ENCODE measurements around the gene PSMD6. TPM values are rescaled to one million over a fixed set of nuclear protein-coding genes. Genes with fewer than 3 reads are reported as not detected.

The PSMD6 gene
- total and polyA plus RNA-seq, 4 donors, result 59.1 to 78.9 (median 66.0) TPM

GRCh38 chr3:64011685-64012084, 11.6 kb downstream of the PSMD6 start:
- H3K9ac ChIP-seq (ENCODE audit: insufficient read depth in 1 of 2, low read length in 2 of 2), result peak overlapping the region in 1 of 2 donors; percentile 9
- no peaks in the 10 kb centered on the region for H3K4me1 ChIP-seq (ENCODE audit: control insufficient read depth in 5 of 5, insufficient read depth in 5 of 5, low read length in 5 of 5)
- no peaks in the 10 kb centered on the region for H3K9me3 ChIP-seq (ENCODE audit: control insufficient read depth in 4 of 4, insufficient read depth in 3 of 4, low read length in 3 of 4)
- ATAC-seq (ENCODE audit: insufficient read depth, low FRiP score) (peak; percentile 58), DNase-seq (no peak)
- 84 to 88% methylated on average over 5 of the region's 5 CpGs for WGBS, 2 donors
- no peak for TF ChIP-seq CTCF (IDR thresholded peaks at IDR 0.05; ENCODE audit: control extremely low read depth, extremely low read depth)
- H3K27ac ChIP-seq (ENCODE audit: low read depth in 1 of 2, low read length in 1 of 2), result no peak overlapping the region
- H3K27me3 ChIP-seq (ENCODE audit: control insufficient read depth in 3 of 3, insufficient read depth in 3 of 3, low read length in 2 of 3), result no peaks in the 10 kb centered on the region
- H3K36me3 ChIP-seq (ENCODE audit: control insufficient read depth in 4 of 4, insufficient read depth in 4 of 4, low read length in 4 of 4), result peaks cover 24 to 77% (median 56%) of the 10 kb centered on the region in 4 donors
- no peak overlapping the region for H3K4me3 ChIP-seq

- peaks cover 30 to 84% (median 64%) of the 10 kb centered on the region in 4 donors for H3K36me3 ChIP-seq (ENCODE audit: control insufficient read depth in 4 of 4, insufficient read depth in 4 of 4, low read length in 4 of 4)
- WGBS, 2 donors, result 92 to 93% methylated on average over 5 of the region's 5 CpGs
- TF ChIP-seq CTCF (IDR thresholded peaks at IDR 0.05; ENCODE audit: control extremely low read depth, extremely low read depth), result no peak
- no peaks in the 10 kb centered on the region for H3K4me1 ChIP-seq (ENCODE audit: control insufficient read depth in 5 of 5, insufficient read depth in 5 of 5, low read length in 5 of 5)
- H3K27ac ChIP-seq (ENCODE audit: low read depth in 1 of 2, low read length in 1 of 2), result no peak overlapping the region
- no peaks in the 10 kb centered on the region for H3K9me3 ChIP-seq (ENCODE audit: control insufficient read depth in 4 of 4, insufficient read depth in 3 of 4, low read length in 3 of 4)
- no peak for DNase-seq
- no peak overlapping the region for H3K4me3 ChIP-seq
- H3K9ac ChIP-seq (ENCODE audit: insufficient read depth in 1 of 2, low read length in 2 of 2), result no peak overlapping the region
- no peaks in the 10 kb centered on the region for H3K27me3 ChIP-seq (ENCODE audit: control insufficient read depth in 3 of 3, insufficient read depth in 3 of 3, low read length in 2 of 3)
- ATAC-seq (ENCODE audit: insufficient read depth, low FRiP score), result no peak
Measured at GRCh38 chr3:64010199-64010598, 13.1 kb downstream of the PSMD6 start.

- Histone ChIP-seq H3K36me3 (ENCODE audit: control insufficient read depth in 4 of 4, insufficient read depth in 4 of 4, low read length in 4 of 4) (peaks cover 27 to 84% (median 63%) of the 10 kb centered on the region in 4 donors), H3K4me1 (ENCODE audit: control insufficient read depth in 5 of 5, insufficient read depth in 5 of 5, low read length in 5 of 5) (no peaks in the 10 kb centered on the region), H3K9ac (ENCODE audit: insufficient read depth in 1 of 2, low read length in 2 of 2) (no peak overlapping the region), H3K4me3 (no peak overlapping the region), H3K9me3 (ENCODE audit: control insufficient read depth in 4 of 4, insufficient read depth in 3 of 4, low read length in 3 of 4) (no peaks in the 10 kb centered on the region), H3K27ac (ENCODE audit: low read depth in 1 of 2, low read length in 1 of 2) (no peak overlapping the region), H3K27me3 (ENCODE audit: control insufficient read depth in 3 of 3, insufficient read depth in 3 of 3, low read length in 2 of 3) (no peaks in the 10 kb centered on the region)
- DNase-seq (no peak), ATAC-seq (ENCODE audit: insufficient read depth, low FRiP score) (no peak)
- TF ChIP-seq CTCF (IDR thresholded peaks at IDR 0.05; ENCODE audit: control extremely low read depth, extremely low read depth), result no peak
- 87 to 96% methylated on average over 7 of the region's 7 CpGs for WGBS, 2 donors
Measured at GRCh38 chr3:64009528-64009927, 13.8 kb downstream of the PSMD6 start.

Data from lung (tissue), 12 donors.